Measurements from ENCODE around the gene CLHC1.
"Not testable (repeated sequence)": the region's sequence is repeated elsewhere in the genome, so short reads cannot be mapped to it uniquely, and the experiment has no call there.

The CLHC1 gene

DNA sequence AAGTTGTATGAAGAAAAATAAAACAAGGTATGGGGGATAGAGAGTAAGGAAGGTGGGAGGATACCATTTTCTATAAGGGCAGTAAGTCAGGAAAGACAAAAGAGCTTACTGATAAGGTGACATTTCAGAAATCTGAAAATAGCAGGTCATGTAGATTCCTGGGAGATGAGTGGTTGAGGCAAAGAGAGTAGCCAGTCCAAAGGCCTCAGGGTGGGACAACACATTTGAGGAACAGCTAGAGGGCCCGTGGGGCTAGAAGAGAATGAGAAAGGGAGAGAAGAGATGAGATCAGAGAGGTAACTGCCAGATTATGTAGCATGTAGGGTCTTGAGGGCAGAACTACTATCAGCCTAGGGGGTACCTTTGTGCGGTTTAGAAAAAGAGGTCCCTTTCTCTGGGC, 2.9 kb downstream of the CLHC1 start:
- TF ChIP-seq, protein P1, sequence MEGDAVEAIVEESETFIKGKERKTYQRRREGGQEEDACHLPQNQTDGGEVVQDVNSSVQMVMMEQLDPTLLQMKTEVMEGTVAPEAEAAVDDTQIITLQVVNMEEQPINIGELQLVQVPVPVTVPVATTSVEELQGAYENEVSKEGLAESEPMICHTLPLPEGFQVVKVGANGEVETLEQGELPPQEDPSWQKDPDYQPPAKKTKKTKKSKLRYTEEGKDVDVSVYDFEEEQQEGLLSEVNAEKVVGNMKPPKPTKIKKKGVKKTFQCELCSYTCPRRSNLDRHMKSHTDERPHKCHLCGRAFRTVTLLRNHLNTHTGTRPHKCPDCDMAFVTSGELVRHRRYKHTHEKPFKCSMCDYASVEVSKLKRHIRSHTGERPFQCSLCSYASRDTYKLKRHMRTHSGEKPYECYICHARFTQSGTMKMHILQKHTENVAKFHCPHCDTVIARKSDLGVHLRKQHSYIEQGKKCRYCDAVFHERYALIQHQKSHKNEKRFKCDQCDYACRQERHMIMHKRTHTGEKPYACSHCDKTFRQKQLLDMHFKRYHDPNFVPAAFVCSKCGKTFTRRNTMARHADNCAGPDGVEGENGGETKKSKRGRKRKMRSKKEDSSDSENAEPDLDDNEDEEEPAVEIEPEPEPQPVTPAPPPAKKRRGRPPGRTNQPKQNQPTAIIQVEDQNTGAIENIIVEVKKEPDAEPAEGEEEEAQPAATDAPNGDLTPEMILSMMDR (conservative IDR thresholded peaks at IDR 0.05; ENCODE audit: low read depth, low read length) = no peak
- H3K4me3 ChIP-seq (ENCODE audit: low read depth, low read length) = no peak overlapping the region
- no peak for DNase-seq (ENCODE audit: low read depth)

- TF ChIP-seq, protein P1 (conservative IDR thresholded peaks at IDR 0.05; ENCODE audit: low read depth, low read length) = no peak
- no peak overlapping the region for H3K4me3 ChIP-seq (ENCODE audit: low read depth, low read length)
- no peak for DNase-seq (ENCODE audit: low read depth)
Measured at GRCh38 chr2:55228226-55228563, 3.9 kb downstream of the CLHC1 start.

DNA sequence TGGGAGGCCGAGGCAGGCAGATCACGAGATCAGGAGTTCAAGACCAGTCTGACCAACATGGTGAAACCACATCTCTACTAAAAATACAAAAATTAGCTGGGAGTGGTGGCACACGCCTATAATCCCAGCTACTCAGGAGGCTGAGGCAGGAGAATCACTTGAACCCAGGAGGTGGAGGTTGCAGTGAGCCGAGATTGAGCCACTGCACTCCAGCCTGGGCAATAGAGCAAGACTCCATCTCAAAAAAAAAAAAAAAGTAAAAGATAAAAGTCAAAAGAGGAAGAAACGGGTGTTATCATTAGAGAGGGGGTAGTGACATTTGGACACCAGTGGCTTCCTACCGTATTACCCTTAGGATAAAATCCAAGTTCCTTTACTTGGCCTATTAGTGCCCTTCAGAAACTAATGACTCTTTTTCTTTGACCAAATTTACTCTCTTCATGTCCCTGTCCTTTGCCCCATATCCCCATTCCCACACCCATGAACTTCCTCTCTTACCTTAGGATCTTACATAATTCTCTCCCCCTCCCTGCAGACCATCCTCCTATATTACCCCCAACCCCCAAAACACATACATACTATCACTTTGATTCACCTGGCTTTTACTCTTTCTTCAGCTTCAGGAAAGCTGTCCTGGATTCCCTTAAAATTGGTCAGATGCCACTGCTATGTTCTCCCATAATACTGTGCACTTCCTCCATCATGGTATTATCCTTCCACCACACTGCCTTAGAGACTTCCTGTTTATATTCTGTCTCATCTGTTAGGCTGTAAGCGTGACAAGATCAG, 4.5 kb downstream of the CLHC1 start:
- H3K4me3 ChIP-seq (ENCODE audit: low read depth, low read length) = not testable (repeated sequence)
- peak; percentile 59 for DNase-seq (ENCODE audit: low read depth)

DNA sequence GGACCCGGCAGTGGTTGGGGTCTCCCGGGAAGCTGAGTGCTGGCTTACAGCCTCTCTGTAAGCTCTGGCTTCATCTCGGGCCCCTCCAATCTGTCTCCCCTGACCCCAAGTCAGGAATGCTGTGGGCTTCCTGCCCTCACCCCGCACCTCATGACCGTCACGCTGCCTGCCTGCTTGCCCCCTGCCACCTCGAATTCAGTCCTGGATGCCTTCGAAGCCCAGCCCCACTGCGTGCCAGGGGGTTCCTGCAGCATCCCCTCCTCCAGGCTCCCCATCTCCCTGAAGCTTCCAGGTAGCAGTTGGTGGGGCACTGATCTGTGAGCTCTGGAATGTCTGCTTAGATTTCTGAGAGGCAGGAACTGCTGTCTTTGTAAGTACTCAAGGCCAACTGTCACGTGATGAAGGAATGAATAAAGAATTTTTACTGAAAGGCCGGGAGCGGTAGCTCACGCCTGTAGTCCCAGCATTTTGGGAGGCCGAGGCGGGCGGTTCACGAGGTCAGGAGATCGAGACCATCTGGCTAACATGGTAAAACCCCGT, 6.5 kb downstream of the CLHC1 start:
- TF ChIP-seq, protein P1 (conservative IDR thresholded peaks at IDR 0.05; ENCODE audit: low read depth, low read length) = no peak
- H3K4me3 ChIP-seq (ENCODE audit: low read depth, low read length) = no peak overlapping the region
- DNase-seq (ENCODE audit: low read depth) = peak; percentile 11

DNA sequence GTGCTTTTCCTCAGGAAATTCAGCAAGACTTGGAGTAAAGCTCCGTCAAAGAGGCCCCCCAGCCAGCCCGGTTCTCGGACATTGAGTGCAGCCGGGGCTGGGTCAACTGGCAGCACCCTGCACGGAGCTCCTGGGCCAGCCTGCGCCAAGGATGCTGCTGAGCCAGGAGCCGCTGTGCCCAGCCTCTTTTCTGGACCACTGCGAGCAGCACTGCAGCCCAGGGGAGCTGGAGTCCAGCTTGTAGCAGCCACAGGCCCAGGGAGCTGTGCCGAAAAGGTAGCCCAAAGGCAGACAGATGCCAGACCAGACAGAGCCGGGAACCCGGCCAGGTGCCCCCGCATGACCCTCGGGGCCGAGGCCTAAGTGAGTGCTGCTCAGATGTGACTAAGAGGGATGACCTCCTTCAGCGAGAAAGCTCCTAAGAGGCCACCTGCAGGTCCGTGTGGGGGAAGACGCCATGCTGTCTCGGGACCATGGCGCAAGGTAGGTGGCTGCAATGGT, 7.3 kb downstream of the CLHC1 start:
- no peak overlapping the region for H3K4me3 ChIP-seq (ENCODE audit: low read depth, low read length)
- TF ChIP-seq, protein P1 (conservative IDR thresholded peaks at IDR 0.05; ENCODE audit: low read depth, low read length) = no peak
- DNase-seq (ENCODE audit: low read depth) = peak; percentile 4

GRCh38 chr2:55223958-55224760, 7.9 kb downstream of the CLHC1 start:
- no peak for DNase-seq (ENCODE audit: low read depth)
- TF ChIP-seq, protein P1 (conservative IDR thresholded peaks at IDR 0.05; ENCODE audit: low read depth, low read length) = no peak
- H3K4me3 ChIP-seq (ENCODE audit: low read depth, low read length) = no peak overlapping the region

GRCh38 chr2:55213822-55214221, 18.3 kb downstream of the CLHC1 start:
- H3K4me3 ChIP-seq (ENCODE audit: low read depth, low read length) = no peak overlapping the region
- no peak for DNase-seq (ENCODE audit: low read depth)
- TF ChIP-seq, protein P1 (conservative IDR thresholded peaks at IDR 0.05; ENCODE audit: low read depth, low read length) = no peak

Measured in choroid plexus epithelial cell (primary cell).